ENCODE results near the gene TRAPPC12. TPM values are rescaled to one million over a fixed set of nuclear protein-coding genes. Genes with fewer than 3 reads are reported as not detected.

Gene TRAPPC12
- total RNA-seq, 4 donors from 2014 or later: 78.2 to 341 (median 183) TPM

DNA sequence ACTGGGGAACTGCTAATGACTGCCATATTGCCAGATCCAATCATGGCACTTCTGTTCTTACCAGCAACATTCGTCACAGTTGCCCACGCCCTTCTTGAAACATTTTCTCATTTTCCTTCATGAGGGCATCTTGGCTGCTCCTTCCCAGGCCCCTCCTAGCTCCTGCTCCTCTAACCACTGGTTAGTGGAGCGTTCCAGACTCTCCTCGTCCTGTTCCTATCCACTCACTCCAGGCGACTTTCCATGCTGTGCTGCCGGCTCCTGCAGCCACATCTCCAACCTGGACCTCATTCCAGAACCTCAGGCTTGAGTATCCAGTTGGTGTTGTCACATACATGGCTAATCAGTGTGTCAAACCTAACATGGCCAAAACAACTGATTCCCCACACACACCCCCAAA, 141.1 kb downstream of the TRAPPC12 start:
- WGBS, 2 donors (ENCODE audit: low coverage in 1 of 2): 93 to 94% methylated on average over 2 to 6 of the region's 6 CpGs
- TF ChIP-seq, protein P1, sequence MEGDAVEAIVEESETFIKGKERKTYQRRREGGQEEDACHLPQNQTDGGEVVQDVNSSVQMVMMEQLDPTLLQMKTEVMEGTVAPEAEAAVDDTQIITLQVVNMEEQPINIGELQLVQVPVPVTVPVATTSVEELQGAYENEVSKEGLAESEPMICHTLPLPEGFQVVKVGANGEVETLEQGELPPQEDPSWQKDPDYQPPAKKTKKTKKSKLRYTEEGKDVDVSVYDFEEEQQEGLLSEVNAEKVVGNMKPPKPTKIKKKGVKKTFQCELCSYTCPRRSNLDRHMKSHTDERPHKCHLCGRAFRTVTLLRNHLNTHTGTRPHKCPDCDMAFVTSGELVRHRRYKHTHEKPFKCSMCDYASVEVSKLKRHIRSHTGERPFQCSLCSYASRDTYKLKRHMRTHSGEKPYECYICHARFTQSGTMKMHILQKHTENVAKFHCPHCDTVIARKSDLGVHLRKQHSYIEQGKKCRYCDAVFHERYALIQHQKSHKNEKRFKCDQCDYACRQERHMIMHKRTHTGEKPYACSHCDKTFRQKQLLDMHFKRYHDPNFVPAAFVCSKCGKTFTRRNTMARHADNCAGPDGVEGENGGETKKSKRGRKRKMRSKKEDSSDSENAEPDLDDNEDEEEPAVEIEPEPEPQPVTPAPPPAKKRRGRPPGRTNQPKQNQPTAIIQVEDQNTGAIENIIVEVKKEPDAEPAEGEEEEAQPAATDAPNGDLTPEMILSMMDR (IDR thresholded peaks at IDR 0.05): no peak
- no peak for TF ChIP-seq POLR2A (IDR thresholded peaks at IDR 0.05)
- no peak for TF ChIP-seq POLR2AphosphoS5 (IDR thresholded peaks at IDR 0.05)
- no peak for TF ChIP-seq EP300 (IDR thresholded peaks at IDR 0.05; ENCODE audit: low read depth)
- in situ Hi-C loops (cut with MboI; ENCODE audit: low pct_ligation_motif_present in 1 of 4, low pct_unique_long_range_greater_than_20kb in 1 of 4, low sequenced_read_pairs in 3 of 4): no loop called here
- Histone ChIP-seq H3K4me3 (no peak overlapping the region), H3K27me3 (no peaks in the 10 kb centered on the region), H3K9me3 (no peaks in the 10 kb centered on the region), H3K36me3 (no peaks in the 10 kb centered on the region), H3K27ac (no peak overlapping the region), H3K4me1 (peaks cover 3 to 24% (median 15%) of the 10 kb centered on the region in 4 donors)
- intact Hi-C loops (cut with DNase I; ENCODE audit: low total_unique reads): no loop called here
- DNase-seq: no peak

GRCh38 chr2:3522961-3523421, 143.5 kb downstream of the TRAPPC12 start:
- intact Hi-C loops (cut with DNase I; ENCODE audit: low total_unique reads) (no loop called here), in situ Hi-C loops (cut with MboI; ENCODE audit: low pct_ligation_motif_present in 1 of 4, low pct_unique_long_range_greater_than_20kb in 1 of 4, low sequenced_read_pairs in 3 of 4) (no loop called here)
- Histone ChIP-seq H3K9me3 (no peaks in the 10 kb centered on the region), H3K36me3 (no peaks in the 10 kb centered on the region), H3K4me1 (peaks cover 3 to 18% (median 10%) of the 10 kb centered on the region in 4 donors), H3K27ac (peak overlapping the region; percentile 46 to 80 (median 64)), H3K27me3 (no peaks in the 10 kb centered on the region), H3K4me3 (no peak overlapping the region)
- 76 to 82% methylated on average over 11 to 13 of the region's 13 CpGs for WGBS, 2 donors (ENCODE audit: low coverage in 1 of 2)
- DNase-seq: peak; percentile 27
- no peak for TF ChIP-seq POLR2AphosphoS5 (IDR thresholded peaks at IDR 0.05)
- TF ChIP-seq EP300 (IDR thresholded peaks at IDR 0.05; ENCODE audit: low read depth): no peak
- TF ChIP-seq, protein P1 (IDR thresholded peaks at IDR 0.05): no peak
- TF ChIP-seq POLR2A (IDR thresholded peaks at IDR 0.05): no peak

DNA sequence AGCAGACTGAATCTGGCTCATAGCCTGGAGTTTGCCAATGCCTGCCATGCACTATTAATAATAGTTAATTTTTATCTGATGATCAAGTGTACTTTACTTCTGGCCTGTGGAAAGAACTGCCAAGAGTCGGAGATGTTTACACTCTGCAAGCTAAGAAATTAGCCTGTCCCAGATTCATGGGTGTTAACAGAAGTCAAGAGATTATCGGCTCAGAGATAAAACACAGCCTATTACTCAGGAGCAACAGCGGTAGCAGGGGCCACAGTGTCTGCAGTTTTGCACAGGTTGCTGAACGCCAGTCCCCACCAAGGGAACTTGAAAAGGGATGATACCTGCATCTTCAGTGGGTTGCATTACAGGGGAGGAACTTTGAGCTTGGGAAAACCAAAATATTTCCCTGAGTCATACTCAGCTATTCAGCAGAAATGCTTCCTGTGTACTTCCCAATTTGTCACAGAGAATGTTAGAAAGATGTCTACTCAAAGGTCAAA, 144.1 kb downstream of the TRAPPC12 start:
- H3K4me1 ChIP-seq: peaks cover 3 to 15% (median 9%) of the 10 kb centered on the region in 4 donors
- WGBS, 2 donors (ENCODE audit: low coverage in 1 of 2): 63 to 80% methylated on average over 2 to 4 of the region's 4 CpGs
- TF ChIP-seq POLR2A (IDR thresholded peaks at IDR 0.05): no peak
- TF ChIP-seq POLR2AphosphoS5 (IDR thresholded peaks at IDR 0.05): no peak
- TF ChIP-seq, protein P1 (IDR thresholded peaks at IDR 0.05): no peak
- TF ChIP-seq EP300 (IDR thresholded peaks at IDR 0.05; ENCODE audit: low read depth): no peak
- peak overlapping the region; percentile 46 to 80 (median 64) for H3K27ac ChIP-seq
- H3K4me3 ChIP-seq: no peak overlapping the region
- H3K27me3 ChIP-seq: no peaks in the 10 kb centered on the region
- DNase-seq: no peak
- H3K9me3 ChIP-seq: no peaks in the 10 kb centered on the region
- in situ Hi-C loops (cut with MboI; ENCODE audit: low pct_ligation_motif_present in 1 of 4, low pct_unique_long_range_greater_than_20kb in 1 of 4, low sequenced_read_pairs in 3 of 4): no loop called here
- H3K36me3 ChIP-seq: no peaks in the 10 kb centered on the region
- intact Hi-C loops (cut with DNase I; ENCODE audit: low total_unique reads): no loop called here

GRCh38 chr2:3526871-3527270, 147.4 kb downstream of the TRAPPC12 start:
- no peaks in the 10 kb centered on the region for H3K9me3 ChIP-seq
- H3K27ac ChIP-seq: no peak overlapping the region
- TF ChIP-seq, protein P1 (IDR thresholded peaks at IDR 0.05): no peak
- TF ChIP-seq POLR2A (IDR thresholded peaks at IDR 0.05): no peak
- no peak for TF ChIP-seq POLR2AphosphoS5 (IDR thresholded peaks at IDR 0.05)
- TF ChIP-seq EP300 (IDR thresholded peaks at IDR 0.05; ENCODE audit: low read depth): no peak
- WGBS, 2 donors (ENCODE audit: low coverage in 1 of 2): 80 to 91% methylated on average over 2 to 20 of the region's 22 CpGs
- in situ Hi-C loops (cut with MboI; ENCODE audit: low pct_ligation_motif_present in 1 of 4, low pct_unique_long_range_greater_than_20kb in 1 of 4, low sequenced_read_pairs in 3 of 4): no loop called here
- no peak for DNase-seq
- no peaks in the 10 kb centered on the region for H3K36me3 ChIP-seq
- intact Hi-C loops (cut with DNase I; ENCODE audit: low total_unique reads): no loop called here
- H3K4me1 ChIP-seq: peaks cover 0 to 7% (median 3%) of the 10 kb centered on the region in 4 donors
- H3K27me3 ChIP-seq: no peaks in the 10 kb centered on the region
- H3K4me3 ChIP-seq: no peak overlapping the region

Data from transverse colon (tissue), 4 donors.